ES-I3 (cell line): ENCODE data around the gene KDELR1.
"Not testable (repeated sequence)": the region's sequence is repeated elsewhere in the genome, so short reads cannot be mapped to it uniquely, and the experiment has no call there.

Experiments used
- H3K36me3 ChIP-seq: 2 replicates; pipeline ENCODE4 v1.6.1; 2013; ENCODE audit warnings: mild to moderate bottlenecking, low read length, control low read depth, moderate library complexity; ENCODE audit not compliant: insufficient read depth
- H3K4me1 ChIP-seq: 2 replicates; pipeline ENCODE4 v1.6.1; 2013; ENCODE audit warnings: mild to moderate bottlenecking, control low read depth, low read length; ENCODE audit not compliant: insufficient read depth
- H3K9ac ChIP-seq: 2 replicates; pipeline ENCODE4 v1.6.1; 2013; ENCODE audit warnings: low read depth, mild to moderate bottlenecking, low read length, moderate library complexity
- H3K9me3 ChIP-seq: 2 replicates; pipeline ENCODE4 v1.6.1; 2013; ENCODE audit warnings: mild to moderate bottlenecking, low read length, moderate library complexity; ENCODE audit not compliant: control insufficient read depth, insufficient read depth

The KDELR1 gene

DNA sequence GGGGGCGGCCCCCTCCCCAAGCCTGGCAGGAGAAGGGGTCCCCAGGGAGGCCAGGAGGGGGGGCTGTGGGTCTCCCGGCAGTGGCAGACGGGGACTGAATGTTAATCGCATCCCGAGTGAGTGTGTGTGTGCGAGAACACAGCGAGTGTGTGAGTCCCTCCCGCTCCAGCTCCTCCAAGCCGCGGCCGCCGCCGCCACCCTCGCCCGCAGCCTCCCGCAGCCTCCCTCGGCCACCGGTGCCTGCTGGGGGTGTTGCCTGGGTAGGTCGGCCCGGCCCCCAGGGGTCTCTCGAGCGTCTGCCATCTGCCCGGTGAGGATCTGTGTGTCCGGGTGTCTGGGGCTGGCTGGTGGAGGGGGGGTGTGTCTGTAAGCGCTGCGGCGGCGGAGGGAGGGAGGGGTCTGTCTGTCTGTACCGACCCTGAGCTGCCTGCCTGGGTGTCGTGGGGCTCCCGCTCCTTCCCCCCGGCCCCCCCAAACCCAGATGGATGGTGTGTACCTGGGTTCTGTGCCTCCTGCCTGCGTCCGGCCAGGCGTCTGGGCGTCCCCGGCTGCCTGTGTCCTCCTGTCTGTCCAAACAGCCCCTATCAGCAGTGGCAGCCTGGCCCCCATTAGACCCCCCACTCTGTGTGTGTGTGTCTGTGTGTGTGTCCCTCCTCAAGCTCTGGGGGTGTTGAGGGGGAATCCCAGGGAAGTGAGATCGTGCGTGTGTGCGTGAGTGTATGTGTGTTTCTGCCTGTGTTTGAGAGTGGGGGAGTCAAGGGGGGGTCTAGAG is 2.4 kb upstream of the KDELR1 start, which contains the start of gene GRIN2D:
Gene GRIN2D (plus strand): TSS at position 110 of the 772 bp plus-strand sequence. CDS start 4,725 bp downstream, outside the sequence.
- Histone ChIP-seq H3K9ac (peak within 1 kb of the TSS; percentile 58; the same call in 1 of the 2 replicates), H3K9me3 (no peaks in the 10 kb centered on the region), H3K36me3 (peaks cover 4% of the 10 kb centered on the region; the same call in 1 of the 2 replicates), H3K4me1 (peaks cover 11% of the 10 kb centered on the region; the same call in 1 of the 2 replicates)

GRCh38 chr19:48392860-48393558 is 1.7 kb upstream of the KDELR1 start:
- H3K36me3 ChIP-seq = peaks cover 6% of the 10 kb centered on the region
- peak overlapping the region; percentile 58; the same call in 1 of the 2 replicates for H3K9ac ChIP-seq
- H3K4me1 ChIP-seq = peaks cover 11% of the 10 kb centered on the region; the same call in 1 of the 2 replicates
- no peaks in the 10 kb centered on the region for H3K9me3 ChIP-seq

DNA sequence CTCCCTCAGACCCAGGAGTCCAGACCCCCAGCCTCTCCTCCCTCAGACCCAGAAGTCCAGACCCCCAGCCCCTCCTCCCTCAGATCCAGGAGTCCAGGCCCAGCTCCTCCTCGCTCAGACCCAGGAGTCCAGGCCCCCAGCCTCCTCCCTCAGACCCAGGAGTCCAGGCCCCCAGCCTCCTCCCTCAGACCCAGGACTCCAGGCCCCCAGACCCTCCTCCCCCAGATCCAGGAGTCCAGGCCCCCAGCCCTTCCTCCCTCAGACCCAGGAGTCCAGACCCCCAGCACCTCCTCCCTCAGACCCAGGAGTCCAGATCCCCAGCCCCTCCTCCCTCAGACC is 624 bp upstream of the KDELR1 start:
- not testable (repeated sequence) for H3K9ac ChIP-seq, H3K9me3 ChIP-seq, H3K4me1 ChIP-seq
- peaks cover 14% of the 10 kb centered on the region for H3K36me3 ChIP-seq

DNA sequence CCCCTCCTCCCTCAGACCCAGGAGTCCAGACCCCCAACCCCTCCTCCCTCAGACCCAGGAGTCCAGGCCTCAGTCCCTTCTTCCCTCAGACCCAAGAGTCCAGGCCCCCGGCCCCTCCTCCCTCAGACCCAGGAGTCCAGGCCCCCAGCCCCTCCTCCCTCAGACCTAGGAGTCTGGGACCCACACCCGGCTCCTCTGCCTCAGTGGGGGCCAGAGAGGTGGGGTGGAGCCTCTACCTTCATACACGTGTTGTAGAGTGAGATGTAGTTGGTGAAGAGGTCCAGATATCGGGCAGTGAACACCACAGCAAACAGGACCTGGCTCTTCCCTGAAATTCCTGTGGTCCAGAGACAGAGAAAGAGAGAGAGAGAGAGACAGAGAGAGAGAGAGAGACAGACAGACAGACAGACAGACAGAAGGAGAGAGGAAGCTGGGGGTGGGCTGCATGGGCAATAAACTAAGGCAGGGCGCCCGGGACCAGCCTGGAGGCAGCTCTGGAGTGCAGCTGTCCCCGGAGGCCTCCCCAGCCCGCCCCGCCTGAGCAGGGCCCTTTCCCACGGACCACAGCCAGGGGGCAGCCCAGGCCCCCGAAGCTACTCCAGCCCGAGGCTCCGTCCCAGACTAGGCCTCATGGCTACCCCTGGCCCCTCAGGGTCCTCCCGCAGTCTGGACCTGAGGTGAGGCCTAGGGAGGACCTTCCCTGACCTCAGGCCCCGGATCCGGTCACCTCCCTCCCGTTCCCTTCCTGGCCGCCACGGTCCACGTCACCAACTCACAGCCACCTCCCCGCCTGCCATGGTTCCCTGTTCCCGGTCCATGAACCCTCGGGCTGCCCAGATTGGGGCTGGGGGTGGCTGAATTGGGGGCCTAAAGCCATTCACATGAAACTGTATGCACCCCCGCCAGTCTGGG is 907 bp downstream of the KDELR1 start:
- H3K9ac ChIP-seq = peak overlapping the region; percentile 94
- peaks cover 19% of the 10 kb centered on the region for H3K36me3 ChIP-seq
- H3K9me3 ChIP-seq = no peaks in the 10 kb centered on the region
- no peaks in the 10 kb centered on the region for H3K4me1 ChIP-seq

- Histone ChIP-seq H3K4me1 (no peaks in the 10 kb centered on the region), H3K36me3 (peaks cover 34% of the 10 kb centered on the region), H3K9me3 (no peaks in the 10 kb centered on the region), H3K9ac (no peak overlapping the region)
Observed at GRCh38 chr19:48386981-48387380, 4.4 kb downstream of the KDELR1 start.

DNA sequence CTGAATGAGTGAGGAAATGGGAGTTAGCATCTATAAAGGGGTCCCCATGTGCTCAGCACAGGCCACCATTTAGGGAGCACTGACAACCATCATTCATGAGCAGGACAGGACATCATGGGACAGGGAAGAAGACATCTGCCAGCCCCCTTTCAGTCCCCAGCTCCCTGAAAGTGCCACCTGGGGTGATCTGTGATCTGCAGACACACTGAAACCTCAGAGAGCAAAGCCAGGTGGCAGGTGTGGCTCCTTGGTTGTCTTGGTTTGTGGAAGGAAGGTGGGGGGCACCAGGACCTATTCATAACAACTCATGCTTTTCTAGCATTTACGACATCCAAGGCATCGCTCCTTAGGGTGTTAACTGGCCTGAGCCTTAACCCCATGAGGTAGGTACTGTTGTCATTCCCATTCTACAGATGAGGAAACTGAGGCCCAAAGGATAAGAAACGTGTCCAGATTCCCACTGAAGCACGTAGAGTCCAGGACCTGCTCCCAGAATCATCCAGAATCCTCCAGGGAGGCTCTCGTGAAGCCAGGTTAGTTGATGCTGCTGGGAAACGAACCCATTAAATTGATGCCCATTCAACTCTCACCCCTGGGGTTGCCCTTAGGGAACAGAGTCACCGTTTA is 5.8 kb downstream of the KDELR1 start:
- Histone ChIP-seq H3K9ac (no peak overlapping the region), H3K36me3 (peaks cover 37% of the 10 kb centered on the region), H3K4me1 (no peaks in the 10 kb centered on the region), H3K9me3 (no peaks in the 10 kb centered on the region)

DNA sequence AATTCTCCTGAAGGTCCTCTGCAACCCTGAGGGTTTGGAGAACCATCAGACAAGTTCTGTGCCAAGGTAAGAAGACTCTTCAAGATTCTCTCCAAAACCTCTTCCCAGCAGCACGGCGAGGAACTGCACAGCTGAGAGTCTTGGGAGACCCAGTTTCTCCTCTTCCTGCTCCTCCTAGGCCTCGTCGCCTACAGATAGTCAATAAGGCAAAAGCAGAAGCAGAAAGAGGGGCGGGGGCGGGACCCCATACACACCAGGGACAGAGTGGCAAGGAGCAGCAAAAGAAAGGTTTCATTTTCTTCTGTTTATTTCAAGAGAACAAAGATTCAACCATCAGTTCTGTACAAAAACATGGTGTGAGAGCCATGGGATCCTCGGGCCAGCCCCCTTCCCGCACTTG is 9.1 kb downstream of the KDELR1 start:
- Histone ChIP-seq H3K4me1 (no peaks in the 10 kb centered on the region), H3K9ac (no peak overlapping the region), H3K9me3 (no peaks in the 10 kb centered on the region), H3K36me3 (peaks cover 26% of the 10 kb centered on the region)

DNA sequence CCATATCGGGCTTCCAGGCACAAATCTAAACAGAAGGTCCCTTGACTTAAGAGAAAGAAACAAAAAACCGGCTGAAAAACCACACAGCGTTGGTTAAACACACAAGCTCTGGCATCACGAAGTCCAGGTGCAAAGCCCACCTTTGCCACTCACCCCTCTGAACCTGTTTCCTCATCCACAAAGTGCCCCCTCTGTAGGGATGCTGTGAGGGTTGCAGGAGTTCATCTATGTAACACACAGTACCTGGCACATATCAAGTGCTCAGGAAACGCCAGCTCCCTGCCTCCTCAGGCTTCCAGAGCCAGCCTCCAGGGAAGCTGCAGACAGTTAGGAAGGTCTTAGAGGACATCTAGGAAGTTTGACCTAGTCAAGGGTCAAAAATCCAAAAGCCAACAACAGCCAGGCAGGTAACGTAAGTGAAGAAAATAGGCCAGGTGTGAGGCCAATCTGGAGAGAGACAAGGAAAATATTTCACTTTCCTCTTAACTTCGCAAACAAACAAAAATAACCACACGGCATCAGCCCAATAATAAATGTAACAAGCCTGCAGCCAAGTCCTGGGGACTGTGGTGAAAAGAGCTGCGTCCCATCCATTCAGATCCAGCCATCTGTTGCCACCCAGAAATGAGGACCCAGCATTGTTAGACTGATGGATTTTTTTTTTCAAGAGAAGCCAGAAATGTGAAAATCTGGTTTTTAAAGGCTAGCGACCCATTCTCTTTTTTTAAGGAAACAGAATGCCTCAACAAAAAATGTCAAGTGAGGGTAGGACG is 10.0 kb downstream of the KDELR1 start:
- Histone ChIP-seq H3K9ac (no peak overlapping the region), H3K9me3 (no peaks in the 10 kb centered on the region), H3K36me3 (peaks cover 23% of the 10 kb centered on the region), H3K4me1 (no peaks in the 10 kb centered on the region)

- Histone ChIP-seq H3K36me3 (peaks cover 12% of the 10 kb centered on the region; the same call in 1 of the 2 replicates), H3K9me3 (no peaks in the 10 kb centered on the region), H3K9ac (no peak overlapping the region), H3K4me1 (no peaks in the 10 kb centered on the region)
Observed at GRCh38 chr19:48379058-48379457, 12.3 kb downstream of the KDELR1 start.

- Histone ChIP-seq H3K4me1 (no peaks in the 10 kb centered on the region), H3K9ac (no peak overlapping the region), H3K36me3 (0 out of 2 replicates have a peak, but pooled peaks cover 3% of the 10 kb centered on the region), H3K9me3 (no peaks in the 10 kb centered on the region)
Observed at GRCh38 chr19:48378194-48378570, 13.2 kb downstream of the KDELR1 start.

GRCh38 chr19:48373567-48373966 is 17.8 kb downstream of the KDELR1 start:
- Histone ChIP-seq H3K9me3 (no peaks in the 10 kb centered on the region), H3K4me1 (no peaks in the 10 kb centered on the region), H3K9ac (no peak overlapping the region), H3K36me3 (no peaks in the 10 kb centered on the region)

DNA sequence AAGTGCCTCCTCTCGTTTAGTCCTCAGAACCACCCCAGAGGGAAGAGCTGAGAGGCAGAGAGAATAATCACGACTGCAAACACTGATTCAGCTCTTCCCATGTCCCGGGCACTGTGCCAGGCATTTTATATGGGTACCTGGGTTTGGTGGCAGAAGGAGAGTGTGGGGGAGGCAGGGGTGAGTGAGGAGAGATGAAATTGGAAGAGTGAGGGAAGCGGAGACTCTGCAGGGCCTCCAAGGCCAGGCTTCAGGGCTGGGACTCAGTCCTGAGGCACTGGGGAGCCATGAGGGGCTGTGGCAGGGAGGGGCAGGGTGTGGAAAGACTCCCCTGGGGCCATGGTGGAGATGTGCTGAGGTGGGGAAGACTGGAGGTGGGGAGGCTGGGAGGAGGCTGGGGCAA is 18.4 kb downstream of the KDELR1 start:
- no peak overlapping the region for H3K9ac ChIP-seq
- H3K4me1 ChIP-seq = no peaks in the 10 kb centered on the region
- H3K9me3 ChIP-seq = no peaks in the 10 kb centered on the region
- no peaks in the 10 kb centered on the region for H3K36me3 ChIP-seq

DNA sequence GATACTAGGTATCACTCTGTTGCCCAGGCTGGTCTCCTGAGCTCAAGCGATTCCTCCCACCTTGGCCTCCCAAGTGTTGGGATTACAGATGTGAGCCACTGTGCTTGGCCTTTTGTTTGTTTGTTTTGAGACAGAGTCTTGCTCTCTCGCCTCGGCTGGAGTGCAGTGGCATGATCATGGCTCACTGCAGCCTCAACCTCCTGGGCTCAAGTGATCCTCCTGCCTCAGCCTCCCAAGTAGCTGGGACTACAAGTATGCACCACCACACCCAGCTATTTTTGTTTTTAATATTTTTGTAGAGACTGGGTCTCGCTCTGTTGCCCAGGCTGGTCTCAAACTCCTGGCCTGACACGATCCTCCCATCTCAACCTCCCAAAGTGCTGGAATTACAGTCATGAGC is 19.6 kb downstream of the KDELR1 start:
- not testable (repeated sequence) for H3K4me1 ChIP-seq, H3K9me3 ChIP-seq, H3K9ac ChIP-seq, H3K36me3 ChIP-seq
